Caco-2 (cell line): Measurements from ENCODE around the gene XRN2. TPM values are rescaled to one million over a fixed set of nuclear protein-coding genes. Genes with fewer than 3 reads are reported as not detected.

Source experiments
- BruUV-seq: library from RNA; stranded (reverse); fragments of 400-500 nt; replicated peaks from 2 replicates; lab custom pipeline; 2021; lab: Mats Ljungman, UMichigan
- CTCF ChIA-PET: fragments of 300-600 bp; sonication (Branson Sonifier 250); formaldehyde crosslinking; loops from one replicate; lab custom pipeline; 2022; ENCODE audit warnings: antibody characterized with exemption; lab: Charles Lee
- POLR2A ChIA-PET: fragments of 300-600 bp; sonication (Branson Sonifier 250); formaldehyde crosslinking; loops from one replicate; lab custom pipeline; 2022; ENCODE audit warnings: antibody characterized with exemption; lab: Charles Lee
- DNase-seq, 2 experiments: peaks; one replicate each; pipeline versions ENCODE4 v3.0.0 to v3.0.0-alpha.2; 2020 to 2022
- H3K27me3 ChIP-seq: replicated peaks from 2 replicates; pipeline ENCODE4 v1.6.0; 2011; ENCODE audit warnings: low read length; ENCODE audit not compliant: control insufficient read depth, insufficient read depth
- H3K36me3 ChIP-seq: 2 replicates; pipeline ENCODE4 v1.5.1; 2011; ENCODE audit warnings: low read length; ENCODE audit not compliant: control insufficient read depth, insufficient read depth
- H3K4me1 ChIP-seq: fragments of 250-450 bp; sonication (Bioruptor Pico); 2 replicates; pipeline ENCODE4 v1.5.1; 2020; ENCODE audit warnings: mild to moderate bottlenecking
- H3K4me3 ChIP-seq: 2 replicates; pipeline ENCODE4 v1.5.1; 2011; ENCODE audit warnings: low read depth, mild to moderate bottlenecking, control low read depth, low read length
- H3K9me3 ChIP-seq: fragments of 250-450 bp; sonication (Bioruptor Pico); 2 replicates; pipeline ENCODE4 v1.5.1; 2020; ENCODE audit warnings: mild to moderate bottlenecking, moderate library complexity
- H3K27ac Mint-ChIP-seq: one replicate; pipeline ENCODE4 v1.8.0; 2022; ENCODE audit warnings: mixed read lengths; ENCODE audit not compliant: unreplicated experiment
- H3K27me3 Mint-ChIP-seq: one replicate; pipeline ENCODE4 v1.8.0; 2022; ENCODE audit warnings: mixed read lengths; ENCODE audit not compliant: insufficient read depth, unreplicated experiment
- H3K36me3 Mint-ChIP-seq: one replicate; pipeline ENCODE4 v1.8.0; 2022; ENCODE audit warnings: mild to moderate bottlenecking, mixed read lengths; ENCODE audit not compliant: insufficient read depth, unreplicated experiment
- H3K4me1 Mint-ChIP-seq: one replicate; pipeline ENCODE4 v1.8.0; 2022; ENCODE audit warnings: low read depth, mixed read lengths; ENCODE audit not compliant: unreplicated experiment
- H3K4me3 Mint-ChIP-seq: one replicate; pipeline ENCODE4 v1.8.0; 2022; ENCODE audit warnings: mild to moderate bottlenecking, moderate library complexity, mixed read lengths; ENCODE audit not compliant: unreplicated experiment
- H3K9me3 Mint-ChIP-seq: one replicate; pipeline ENCODE4 v1.8.0; 2022; ENCODE audit warnings: mixed read lengths; ENCODE audit not compliant: unreplicated experiment
- CTCF ChIP-seq, 2 experiments: fragments of 200-600 bp in 1 of 2; IDR thresholded peaks; 1 replicate in 1 of 2; 2 replicates in 1 of 2; pipeline versions ENCODE4 v1.5.1 to v1.8.0; 2011 to 2022; ENCODE audit warnings: antibody characterized with exemption in 1 of 2, control low read depth in 1 of 2, inconsistent platforms in 1 of 2, low read depth in 1 of 2, low read length in 1 of 2, mild to moderate bottlenecking in 1 of 2, moderate library complexity in 1 of 2; ENCODE audit not compliant: insufficient read depth in 1 of 2, severe bottlenecking in 1 of 2, unreplicated experiment in 1 of 2
- intact Hi-C: fragments of 100-400 bp; cut with micrococcal nuclease; formaldehyde crosslinking; loops from one replicate; pipeline ENCODE4 v1.10.0; 2022; ENCODE audit not compliant: unreplicated experiment
- total RNA-seq: library from RNA; stranded (reverse); gene quantifications from 2 replicates; pipeline ENCODE4 v1.2.3, GENCODE V29; 2022

The XRN2 gene
- total RNA-seq, 1 experiment from 2014 or later, result 86.3 TPM

- no peak for TF ChIP-seq CTCF (IDR thresholded peaks at IDR 0.05; ENCODE audit: insufficient read depth in 1 of 2, low read depth in 1 of 2, low read length in 1 of 2, severe bottlenecking in 1 of 2, unreplicated experiment in 1 of 2)
- no peak for DNase-seq
- Mint-ChIP-seq H3K36me3 (no peaks in the 10 kb centered on the region), H3K27me3 (no peaks in the 10 kb centered on the region), H3K27ac (no peak overlapping the region), H3K4me3 (no peak overlapping the region), H3K4me1 (no peaks in the 10 kb centered on the region), H3K9me3 (no peaks in the 10 kb centered on the region)
- H3K9me3 ChIP-seq, result no peaks in the 10 kb centered on the region
- ChIA-PET POLR2A (no interaction called here), CTCF (no interaction called here)
- no peaks in the 10 kb centered on the region for H3K36me3 ChIP-seq
- BruUV-seq, result no TSS peak
- H3K4me1 ChIP-seq, result no peaks in the 10 kb centered on the region
- H3K4me3 ChIP-seq, result no peak overlapping the region
- intact Hi-C loops, result no loop called here
- no peaks in the 10 kb centered on the region for H3K27me3 ChIP-seq
These were observed 13.5 kb upstream of the XRN2 start for GRCh38 chr20:21289651-21290050.

GRCh38 chr20:21291026-21291425 is 12.1 kb upstream of the XRN2 start:
- Mint-ChIP-seq H3K4me3 (no peak overlapping the region), H3K9me3 (no peaks in the 10 kb centered on the region), H3K4me1 (no peaks in the 10 kb centered on the region), H3K36me3 (no peaks in the 10 kb centered on the region), H3K27ac (no peak overlapping the region), H3K27me3 (no peaks in the 10 kb centered on the region)
- no peak for TF ChIP-seq CTCF (IDR thresholded peaks at IDR 0.05; ENCODE audit: insufficient read depth in 1 of 2, low read depth in 1 of 2, low read length in 1 of 2, severe bottlenecking in 1 of 2, unreplicated experiment in 1 of 2)
- no peaks in the 10 kb centered on the region for H3K27me3 ChIP-seq
- ChIA-PET POLR2A (no interaction called here), CTCF (no interaction called here)
- DNase-seq, result no peak
- H3K4me3 ChIP-seq, result no peak overlapping the region
- H3K9me3 ChIP-seq, result no peaks in the 10 kb centered on the region
- intact Hi-C loops, result no loop called here
- no peaks in the 10 kb centered on the region for H3K36me3 ChIP-seq
- no TSS peak for BruUV-seq
- no peaks in the 10 kb centered on the region for H3K4me1 ChIP-seq

- Histone ChIP-seq H3K4me3 (no peak overlapping the region), H3K9me3 (no peaks in the 10 kb centered on the region), H3K4me1 (no peaks in the 10 kb centered on the region), H3K36me3 (no peaks in the 10 kb centered on the region), H3K27me3 (no peaks in the 10 kb centered on the region)
- Mint-ChIP-seq H3K4me1 (no peaks in the 10 kb centered on the region), H3K27ac (no peak overlapping the region), H3K9me3 (no peaks in the 10 kb centered on the region), H3K27me3 (peaks cover 8% of the 10 kb centered on the region), H3K36me3 (no peaks in the 10 kb centered on the region), H3K4me3 (no peak overlapping the region)
- no TSS peak for BruUV-seq
- DNase-seq, result no peak
- ChIA-PET CTCF (no interaction called here), POLR2A (no interaction called here)
- TF ChIP-seq CTCF (IDR thresholded peaks at IDR 0.05; ENCODE audit: insufficient read depth in 1 of 2, low read depth in 1 of 2, low read length in 1 of 2, severe bottlenecking in 1 of 2, unreplicated experiment in 1 of 2), result no peak
- intact Hi-C loops, result no loop called here
These were observed 8.4 kb upstream of the XRN2 start for GRCh38 chr20:21294755-21295154.
